Measurements from ENCODE around the gene DNAJC15. TPM values are rescaled to one million over a fixed set of nuclear protein-coding genes. Genes with fewer than 3 reads are reported as not detected.

The DNAJC15 gene
- total RNA-seq, 1 donor from 2014 or later = 21.6 TPM

DNA sequence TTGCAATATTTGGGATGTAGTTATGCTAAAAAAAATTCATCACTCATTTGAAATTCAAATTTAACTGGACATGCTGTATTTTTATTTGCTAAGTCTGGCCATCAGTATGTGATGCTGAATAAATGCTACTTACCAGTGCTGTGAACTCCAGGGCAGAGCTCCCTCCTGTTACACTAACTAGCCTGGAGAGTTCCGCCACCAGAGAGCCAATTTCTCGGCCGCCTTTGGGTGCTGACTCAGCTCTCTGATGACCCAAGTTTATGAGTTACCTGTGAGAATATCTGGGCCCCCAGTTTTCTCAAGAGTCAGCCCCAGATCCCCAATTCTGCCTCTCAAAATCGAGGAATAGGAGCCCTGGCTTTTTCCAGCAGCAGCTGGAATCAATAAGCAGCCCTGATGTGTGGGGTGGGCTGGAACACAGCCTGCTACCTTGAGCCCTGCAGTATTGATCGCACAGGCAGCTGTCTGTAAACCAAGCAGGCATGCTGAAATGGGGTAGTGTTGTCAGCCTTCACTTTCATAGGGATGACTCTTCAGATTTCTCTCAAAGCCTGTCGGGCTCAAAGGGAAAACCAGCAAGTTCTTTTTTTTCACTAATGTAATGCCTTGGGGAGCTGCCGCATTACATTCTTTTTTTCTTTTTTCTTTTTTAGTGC lies 113.7 kb downstream of the DNAJC15 start:
- H3K4me3 Mint-ChIP-seq (ENCODE audit: unreplicated experiment) = no peak overlapping the region
- H3K9me3 Mint-ChIP-seq (ENCODE audit: low read depth) = no peaks in the 10 kb centered on the region
- no peak for TF ChIP-seq CTCF (IDR thresholded peaks at IDR 0.05)
- H3K27ac Mint-ChIP-seq (ENCODE audit: unreplicated experiment) = no peak overlapping the region
- DNase-seq (ENCODE audit: low spot score) = no peak
- peaks cover 17% of the 10 kb centered on the region for H3K4me1 Mint-ChIP-seq (ENCODE audit: low read depth)
- peaks cover 5% of the 10 kb centered on the region for H3K27me3 Mint-ChIP-seq (ENCODE audit: low read depth)
- no peaks in the 10 kb centered on the region for H3K36me3 Mint-ChIP-seq (ENCODE audit: low read depth)

DNA sequence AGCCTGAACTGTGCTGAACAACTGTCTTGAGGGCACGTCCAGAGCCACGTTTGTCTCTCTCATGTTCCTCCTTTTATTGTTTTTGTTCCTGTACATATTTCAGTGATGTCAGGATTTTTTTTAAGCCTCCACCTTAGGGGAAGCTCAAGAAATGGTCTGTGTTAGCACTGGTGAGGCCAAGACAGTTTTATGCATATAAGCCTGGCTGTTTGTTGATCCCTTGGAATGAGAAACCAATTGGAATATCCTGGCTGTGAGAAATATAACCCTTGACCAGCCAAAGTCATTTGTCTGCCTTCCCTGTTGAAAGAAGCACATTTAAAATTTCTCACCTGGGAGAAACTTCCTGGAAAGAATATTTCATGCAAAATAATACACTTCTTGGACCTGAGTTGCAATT lies 115.8 kb downstream of the DNAJC15 start:
- Mint-ChIP-seq H3K9me3 (ENCODE audit: low read depth) (no peaks in the 10 kb centered on the region), H3K36me3 (ENCODE audit: low read depth) (no peaks in the 10 kb centered on the region), H3K4me1 (ENCODE audit: low read depth) (peaks cover 14% of the 10 kb centered on the region), H3K27me3 (ENCODE audit: low read depth) (peaks cover 2% of the 10 kb centered on the region), H3K27ac (ENCODE audit: unreplicated experiment) (no peak overlapping the region), H3K4me3 (ENCODE audit: unreplicated experiment) (no peak overlapping the region)
- no peak for TF ChIP-seq CTCF (IDR thresholded peaks at IDR 0.05)
- no peak for DNase-seq (ENCODE audit: low spot score)

- peaks cover 14% of the 10 kb centered on the region for H3K4me1 Mint-ChIP-seq (ENCODE audit: low read depth)
These were observed 116.5 kb downstream of the DNAJC15 start for GRCh38 chr13:43139921-43140320.

DNA sequence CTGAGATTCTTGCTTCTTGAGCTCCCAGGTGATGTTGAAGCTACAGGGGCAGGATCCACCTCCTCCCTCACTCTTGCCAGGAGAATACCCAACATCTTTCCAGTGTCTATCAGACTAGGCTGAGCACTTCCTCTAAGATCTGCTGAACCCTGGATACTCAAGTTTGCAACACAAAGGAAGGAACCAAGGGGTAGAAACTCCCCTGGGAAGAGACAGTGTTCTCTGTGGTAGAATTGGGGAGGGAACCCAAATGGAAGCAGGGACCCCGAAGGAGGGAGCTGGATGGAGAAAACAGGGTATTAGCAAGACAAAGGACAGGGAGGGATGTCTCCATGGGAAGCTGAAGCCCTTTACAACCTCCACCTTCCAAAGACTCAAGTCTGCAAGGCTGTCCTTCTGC lies 117.6 kb downstream of the DNAJC15 start:
- Mint-ChIP-seq H3K27ac (ENCODE audit: unreplicated experiment) (no peak overlapping the region), H3K9me3 (ENCODE audit: low read depth) (no peaks in the 10 kb centered on the region), H3K4me3 (ENCODE audit: unreplicated experiment) (no peak overlapping the region), H3K27me3 (ENCODE audit: low read depth) (peaks cover 2% of the 10 kb centered on the region), H3K36me3 (ENCODE audit: low read depth) (no peaks in the 10 kb centered on the region), H3K4me1 (ENCODE audit: low read depth) (peaks cover 14% of the 10 kb centered on the region)
- TF ChIP-seq CTCF (IDR thresholded peaks at IDR 0.05) = no peak
- DNase-seq (ENCODE audit: low spot score) = no peak

More at GRCh38 chr13:43139921-43140320, 116.5 kb downstream of the DNAJC15 start:
- H3K9me3 Mint-ChIP-seq (ENCODE audit: low read depth) = no peaks in the 10 kb centered on the region
- H3K36me3 Mint-ChIP-seq (ENCODE audit: low read depth) = no peaks in the 10 kb centered on the region
- no peak overlapping the region for H3K27ac Mint-ChIP-seq (ENCODE audit: unreplicated experiment)
- no peak overlapping the region for H3K4me3 Mint-ChIP-seq (ENCODE audit: unreplicated experiment)
- H3K27me3 Mint-ChIP-seq (ENCODE audit: low read depth) = peaks cover 2% of the 10 kb centered on the region
- DNase-seq (ENCODE audit: low spot score) = no peak
- TF ChIP-seq CTCF (IDR thresholded peaks at IDR 0.05) = no peak

DNA sequence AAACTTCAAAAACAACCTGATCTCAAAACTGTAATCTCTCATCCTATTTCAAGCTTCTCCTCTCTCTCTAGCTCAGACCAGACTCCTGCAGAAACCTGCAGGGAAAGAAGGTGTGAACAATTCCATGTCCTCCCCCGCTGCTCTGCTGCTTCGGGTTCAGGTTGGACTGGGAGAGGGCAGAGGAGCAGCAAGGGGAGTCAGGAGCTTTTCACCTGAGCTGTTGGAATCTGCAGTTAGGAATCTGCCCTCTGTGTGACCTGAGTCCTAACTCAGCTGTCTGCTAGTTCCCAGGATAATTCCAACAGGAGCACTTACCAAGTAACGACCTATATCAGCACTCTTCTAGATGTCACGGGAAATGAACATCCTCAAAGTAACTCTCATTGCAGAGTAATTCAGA lies 118.3 kb downstream of the DNAJC15 start:
- no peak for DNase-seq (ENCODE audit: low spot score)
- TF ChIP-seq CTCF (IDR thresholded peaks at IDR 0.05) = no peak
- Mint-ChIP-seq H3K36me3 (ENCODE audit: low read depth) (no peaks in the 10 kb centered on the region), H3K27me3 (ENCODE audit: low read depth) (peaks cover 6% of the 10 kb centered on the region), H3K27ac (ENCODE audit: unreplicated experiment) (no peak overlapping the region), H3K4me3 (ENCODE audit: unreplicated experiment) (no peak overlapping the region), H3K4me1 (ENCODE audit: low read depth) (peaks cover 14% of the 10 kb centered on the region), H3K9me3 (ENCODE audit: low read depth) (no peaks in the 10 kb centered on the region)

Data from chondrocyte (in vitro differentiated cells).